ENCODE data around the gene ADO.

The ADO gene

DNA sequence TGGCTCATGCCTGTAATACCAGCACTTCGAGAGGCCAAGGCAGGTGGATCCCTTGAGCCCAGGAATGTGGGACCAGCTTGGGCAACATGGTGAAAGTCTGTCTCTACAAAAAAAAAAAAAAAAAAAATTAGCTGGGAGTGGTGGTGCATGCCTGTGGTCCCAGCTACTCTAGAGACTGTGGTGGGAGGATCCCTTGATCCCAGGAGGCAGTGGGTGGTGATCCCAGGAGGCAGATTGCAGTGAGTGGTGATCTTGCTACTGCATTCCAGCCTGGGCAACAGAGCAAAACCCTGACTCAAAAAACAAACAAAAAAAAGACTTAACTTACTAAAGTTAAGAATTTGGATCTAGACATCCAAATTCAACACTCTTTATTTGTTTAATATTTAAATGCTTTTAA is 10.2 kb upstream of the ADO start:
- DNase-seq: no peak

DNA sequence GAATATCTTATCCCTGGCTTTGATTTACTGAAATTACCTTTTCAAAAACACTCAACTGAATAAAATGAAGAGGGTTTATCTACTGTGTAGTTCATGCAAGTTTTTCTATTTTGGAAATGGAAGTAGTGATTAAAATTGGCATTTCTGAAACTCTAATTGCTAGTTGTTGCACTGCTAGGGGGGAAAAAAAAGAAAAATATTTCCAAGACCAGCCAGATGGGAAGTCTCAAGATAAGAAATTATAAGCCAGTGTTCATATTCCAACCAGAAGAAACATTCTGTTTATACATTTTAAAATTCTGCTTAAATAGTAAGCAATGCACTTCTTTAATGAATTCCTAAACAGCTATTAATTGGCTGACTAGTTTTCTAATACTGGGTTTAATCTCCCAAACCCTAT is 9.4 kb upstream of the ADO start:
- no peak for DNase-seq

DNA sequence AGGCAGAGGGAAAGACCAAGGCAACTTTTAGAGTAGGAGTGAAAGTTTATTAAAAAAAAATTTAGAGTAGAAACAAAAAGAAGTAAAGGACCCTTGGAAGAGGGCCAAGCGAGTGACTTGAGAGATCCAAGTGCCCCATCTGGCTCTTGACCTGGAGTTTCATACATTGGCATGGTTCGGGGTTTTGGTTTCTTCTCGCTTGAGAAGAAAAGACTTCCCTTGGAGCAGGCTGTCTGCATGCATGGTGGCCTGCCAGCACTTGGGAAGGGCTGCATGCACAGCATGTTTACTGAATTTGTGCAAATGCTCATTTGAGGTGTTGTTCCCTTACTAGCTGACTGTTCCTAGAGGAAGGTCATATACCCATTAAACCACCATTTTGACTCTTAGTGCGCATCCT is 8.8 kb upstream of the ADO start:
- no peak for DNase-seq

DNA sequence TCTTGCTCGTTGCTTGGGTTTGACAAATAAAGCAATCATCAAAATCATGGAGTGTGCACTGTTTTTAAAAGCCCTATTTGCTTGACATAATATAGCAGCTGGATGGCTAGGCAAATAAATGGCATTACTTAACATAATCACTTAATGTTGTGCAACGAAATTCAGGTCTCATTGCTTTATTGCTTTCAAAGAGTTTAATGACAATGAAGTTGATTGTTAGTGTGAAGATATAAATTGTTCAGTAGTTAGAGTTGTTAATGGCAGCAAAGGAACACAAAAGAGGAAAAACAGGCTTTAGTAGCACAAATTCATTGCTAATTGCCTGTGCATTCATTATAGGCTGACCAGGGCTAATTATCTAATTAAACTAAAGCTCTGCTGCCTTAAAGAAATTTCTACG is 7.6 kb upstream of the ADO start:
- DNase-seq: no peak

DNA sequence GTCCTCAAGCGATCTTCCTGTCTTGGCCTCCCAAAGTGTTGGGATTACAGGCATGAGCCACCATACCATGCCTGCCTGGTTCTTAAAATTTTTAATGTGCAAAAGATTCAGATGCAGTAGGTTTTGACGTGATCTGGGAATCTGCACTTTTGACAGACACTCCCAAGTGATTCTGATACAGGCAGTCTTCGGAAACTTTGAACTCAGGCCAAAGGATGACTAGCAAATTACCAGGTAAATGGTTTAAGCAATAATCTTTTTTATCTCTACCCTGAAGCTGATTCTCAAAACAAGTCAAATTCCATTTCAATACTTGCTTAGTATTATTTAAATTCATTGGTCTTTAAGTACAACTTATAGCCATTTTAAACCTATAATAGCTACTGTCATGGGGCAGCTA is 2.6 kb upstream of the ADO start:
- DNase-seq: no peak

DNA sequence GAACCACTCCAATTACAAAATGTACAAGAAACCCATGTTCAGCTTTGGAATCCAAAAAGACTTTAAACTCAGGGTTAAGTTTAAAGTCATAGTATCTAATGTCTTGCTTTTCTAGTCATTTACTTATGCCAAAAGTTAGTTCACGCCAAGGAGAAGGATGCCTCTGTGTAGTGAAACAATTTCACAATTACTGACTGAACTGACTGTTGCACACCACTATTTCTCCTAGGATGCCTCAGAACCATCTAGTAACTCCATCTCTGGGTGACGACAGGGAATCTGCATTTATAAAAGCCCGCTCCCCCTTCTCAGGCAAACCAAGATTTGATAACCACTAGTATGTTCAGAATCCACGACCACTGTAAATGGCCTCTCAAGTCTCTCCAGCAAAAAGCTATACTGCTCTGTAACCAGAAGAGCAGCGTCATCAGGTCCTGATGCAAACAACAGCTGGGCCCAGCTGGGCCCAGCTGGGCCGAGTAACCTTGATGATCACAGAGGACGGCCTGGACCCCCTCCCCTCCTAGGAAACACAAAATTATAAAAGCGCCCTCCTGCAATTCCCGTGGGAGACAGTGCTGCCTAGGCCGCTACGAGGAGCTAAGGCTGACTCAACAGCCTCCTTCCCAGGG is 680 bp upstream of the ADO start:
- DNase-seq: peak; percentile 21 to 49

DNA sequence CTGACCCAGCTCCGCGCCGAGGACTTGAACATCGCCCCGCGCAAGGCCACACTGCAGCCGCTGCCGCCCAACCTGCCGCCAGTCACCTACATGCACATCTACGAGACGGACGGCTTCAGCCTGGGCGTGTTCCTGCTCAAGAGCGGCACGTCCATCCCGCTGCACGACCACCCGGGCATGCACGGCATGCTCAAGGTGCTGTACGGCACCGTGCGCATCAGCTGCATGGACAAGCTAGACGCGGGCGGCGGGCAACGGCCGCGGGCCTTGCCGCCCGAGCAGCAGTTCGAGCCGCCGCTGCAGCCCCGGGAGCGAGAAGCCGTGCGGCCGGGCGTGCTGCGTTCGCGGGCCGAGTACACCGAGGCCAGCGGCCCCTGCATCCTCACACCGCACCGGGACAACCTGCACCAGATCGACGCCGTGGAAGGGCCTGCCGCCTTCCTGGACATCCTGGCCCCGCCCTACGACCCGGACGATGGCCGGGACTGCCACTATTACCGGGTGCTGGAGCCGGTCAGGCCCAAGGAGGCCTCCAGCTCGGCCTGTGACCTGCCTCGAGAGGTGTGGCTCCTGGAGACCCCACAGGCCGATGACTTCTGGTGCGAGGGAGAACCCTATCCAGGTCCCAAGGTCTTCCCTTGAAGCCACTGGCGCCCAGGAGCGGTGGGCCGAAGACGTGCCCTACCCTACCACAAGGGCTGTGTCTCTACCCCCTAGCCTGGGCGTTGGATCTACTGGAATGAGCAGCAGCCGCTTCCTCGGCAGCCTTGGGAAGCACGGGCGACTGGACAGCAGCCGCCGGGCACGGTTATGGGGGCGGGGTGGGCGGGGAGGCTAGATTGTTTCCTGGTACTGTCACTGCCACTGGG is 945 bp downstream of the ADO start:
- DNase-seq: peak; percentile 61 to 80

DNA sequence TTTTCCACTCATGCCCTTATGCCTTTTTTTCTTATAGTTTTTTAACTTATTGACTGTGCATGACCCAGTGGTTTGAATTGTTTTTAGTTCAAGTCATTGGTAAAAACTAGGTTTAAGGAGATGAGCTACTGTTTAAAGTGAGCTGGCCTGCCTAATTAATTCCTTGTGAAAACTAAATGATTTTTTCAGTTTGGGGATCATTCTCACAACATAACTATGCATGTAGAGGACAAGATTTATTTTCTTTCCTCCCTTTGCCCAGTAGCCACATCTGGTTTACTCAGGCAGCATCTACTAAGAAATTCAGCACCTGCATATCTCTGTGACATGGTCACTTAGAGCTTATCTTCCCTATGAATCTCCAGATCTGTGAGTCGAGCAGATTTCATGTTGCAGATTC is 1.7 kb downstream of the ADO start:
- DNase-seq: peak; percentile 16 to 24

DNA sequence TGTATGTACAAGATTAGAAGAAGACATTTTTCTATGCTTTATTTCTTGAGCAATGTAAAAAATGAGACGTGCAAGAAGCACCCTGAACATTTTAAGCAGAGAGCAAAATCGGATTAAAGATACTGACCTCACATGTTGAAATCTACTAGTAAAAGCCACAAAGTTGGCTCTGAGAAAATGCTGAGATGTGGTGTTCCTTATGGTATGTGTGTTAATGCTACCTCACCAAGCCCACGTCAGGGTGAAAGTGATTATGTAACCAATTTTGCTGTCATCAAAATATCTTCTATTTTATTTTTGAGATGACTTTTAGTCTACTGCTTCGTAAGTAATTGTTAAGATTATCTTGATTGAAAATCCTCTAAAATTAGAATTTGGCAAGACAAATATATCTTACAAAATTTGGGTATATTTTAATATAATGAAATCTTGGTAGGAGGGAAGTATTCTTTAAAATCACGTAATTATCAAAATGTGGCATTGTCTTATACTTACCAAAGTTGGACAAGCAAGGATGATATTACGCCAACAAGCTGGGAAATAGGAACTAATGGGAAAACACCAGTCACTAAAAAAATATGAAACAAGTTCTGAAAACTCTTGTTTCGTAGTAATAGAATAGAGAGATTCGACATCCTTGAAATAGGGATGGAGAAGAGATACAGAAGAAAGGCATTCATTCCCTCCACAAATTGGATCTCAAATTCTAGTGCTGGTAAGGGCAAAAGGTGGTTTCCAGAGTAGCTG is 5.8 kb downstream of the ADO start:
- peak; percentile 84 to 86 for DNase-seq

DNA sequence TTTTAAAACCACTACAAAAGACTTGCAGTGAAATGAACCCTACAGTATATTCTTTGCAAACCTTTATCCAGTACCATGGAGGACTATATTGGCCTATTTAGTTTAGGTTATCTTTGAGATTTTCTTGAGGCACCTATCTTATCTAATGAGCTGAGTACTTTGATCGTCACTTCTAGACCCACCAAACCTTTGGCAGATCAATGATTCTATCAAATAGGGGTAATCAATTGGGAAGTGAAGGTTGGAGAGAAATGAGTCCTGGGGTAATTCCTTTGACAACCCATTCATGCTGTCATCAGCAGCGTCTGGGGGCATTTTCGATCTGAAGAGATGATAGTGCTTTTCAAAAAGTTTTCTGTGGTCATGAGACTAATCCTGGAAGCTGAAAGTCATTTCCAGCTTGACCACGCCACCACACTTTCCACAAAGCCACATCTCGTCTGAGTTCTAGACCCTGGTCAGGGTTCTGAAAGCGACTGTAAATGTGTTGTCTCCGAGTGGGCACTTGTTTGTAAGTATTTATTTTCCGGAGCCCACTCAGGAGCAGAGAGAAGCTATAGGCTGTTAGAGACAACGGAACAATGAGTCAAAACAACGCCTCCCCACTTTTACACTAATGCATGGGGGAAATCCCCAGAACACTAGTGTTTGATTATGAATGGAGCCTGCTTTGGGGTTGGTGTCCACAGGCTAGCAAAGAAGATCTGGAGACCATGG is 6.8 kb downstream of the ADO start:
- peak; percentile 64 to 77 for DNase-seq

DNA sequence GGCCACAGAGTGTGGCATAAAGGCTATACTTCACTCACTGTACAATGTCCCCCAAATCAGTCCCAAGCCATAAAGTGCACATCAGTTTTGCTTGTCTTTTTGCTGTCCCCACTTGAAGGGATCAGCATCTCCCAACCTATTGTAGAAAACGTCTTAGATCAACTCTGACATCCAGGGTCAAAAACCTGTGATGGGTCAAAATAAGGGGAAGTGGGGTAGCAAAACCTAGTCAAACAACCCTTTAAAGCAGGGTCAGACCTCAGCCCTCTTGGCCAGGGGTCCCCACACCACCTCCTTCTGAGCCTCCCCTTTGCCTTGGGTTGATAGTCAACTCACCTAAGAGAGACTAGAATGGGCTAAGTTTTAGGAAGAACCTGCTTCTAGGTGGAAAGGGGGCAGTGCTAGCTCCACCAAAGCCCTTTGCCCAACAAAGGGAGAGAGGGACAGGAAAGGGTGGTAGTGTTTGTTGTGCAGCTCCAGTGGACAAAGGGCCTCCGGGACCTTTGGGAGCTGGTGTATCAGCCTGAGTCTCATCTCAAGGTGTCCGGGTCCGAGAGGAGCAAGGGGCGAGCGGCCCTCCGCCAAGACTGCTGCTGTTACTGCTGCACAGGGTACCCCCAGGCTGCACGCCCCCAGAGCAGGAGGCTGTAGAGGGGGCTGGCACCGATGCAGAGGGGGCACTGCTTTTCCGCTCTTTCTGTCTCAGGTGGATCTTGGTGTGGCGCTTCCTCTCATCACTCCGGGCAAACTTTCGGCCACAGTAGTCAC is 8.3 kb downstream of the ADO start:
- peak; percentile 25 to 29 for DNase-seq

DNA sequence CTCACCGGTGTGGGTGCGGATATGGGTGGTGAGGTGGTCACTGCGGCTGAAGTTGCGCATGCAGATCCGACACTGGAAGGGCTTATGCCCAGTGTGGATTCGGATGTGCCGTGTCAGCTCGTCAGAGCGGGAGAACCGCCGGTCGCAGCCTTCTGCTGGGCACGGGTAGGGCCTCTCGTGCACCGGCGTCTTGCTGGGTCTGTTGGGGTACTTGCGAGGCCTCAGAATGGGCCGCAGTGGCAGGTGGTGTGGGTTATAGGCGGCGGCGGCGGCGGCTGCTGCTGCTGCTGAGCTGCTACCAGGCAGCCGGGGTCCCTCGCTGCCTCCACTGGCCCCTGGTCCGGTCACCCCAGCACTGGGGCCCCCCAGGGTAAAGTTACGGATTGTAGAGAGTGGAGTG is 8.9 kb downstream of the ADO start:
- DNase-seq: peak in 1 of 2 donors; percentile 28

DNA sequence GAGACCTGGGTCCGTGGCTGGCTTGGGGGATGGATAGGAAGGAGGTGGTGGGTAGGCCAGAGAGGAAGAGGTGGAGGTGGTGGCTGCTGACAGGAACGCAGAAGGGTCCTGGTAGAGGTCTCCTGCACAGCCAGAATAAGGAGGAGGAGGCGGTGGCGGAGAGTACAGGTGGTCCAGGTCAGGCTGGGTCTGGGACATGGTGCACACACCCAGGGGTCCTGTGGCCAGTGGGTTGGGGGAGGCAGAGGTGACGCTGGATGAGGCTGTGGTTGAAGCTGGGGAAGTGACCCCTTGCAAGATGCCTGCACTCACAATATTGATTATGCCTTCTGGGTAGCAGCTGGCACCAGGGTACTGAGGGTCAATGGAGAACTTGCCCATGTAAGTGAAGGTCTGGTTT is 9.5 kb downstream of the ADO start:
- DNase-seq: peak in 1 of 2 donors; percentile 7

DNA sequence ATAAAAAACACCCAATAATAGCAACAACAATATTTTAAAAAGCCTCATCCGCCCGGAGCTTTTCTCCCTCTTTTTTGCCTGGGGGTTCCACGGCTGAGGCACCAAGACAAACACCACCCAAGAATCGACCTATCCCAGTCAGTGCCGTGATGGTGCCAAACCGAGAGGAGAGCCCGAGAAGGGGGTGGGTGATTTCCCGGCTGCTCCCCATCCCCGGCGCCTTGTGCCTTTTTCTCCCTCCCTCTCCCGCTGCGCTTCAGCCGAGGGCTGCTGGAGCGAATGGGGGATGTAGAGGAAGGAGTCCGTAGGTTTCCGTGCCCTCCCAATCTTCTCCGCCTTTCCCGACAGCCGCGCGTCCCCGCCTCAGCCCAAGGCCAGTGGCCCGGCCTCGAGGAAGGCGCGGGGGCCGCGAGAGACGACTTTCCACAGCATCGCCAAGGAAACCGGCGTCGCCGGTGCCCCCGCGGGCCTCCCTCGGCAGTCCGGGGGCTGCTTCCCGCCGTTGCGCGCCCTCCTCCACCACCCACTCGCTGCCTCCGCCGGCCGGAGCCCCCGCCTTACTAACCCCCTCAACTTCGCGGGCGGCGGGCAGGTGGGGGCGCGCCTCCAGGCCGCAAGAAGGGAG is 10.3 kb downstream of the ADO start:
- DNase-seq: peak; percentile 26 to 51

DNA sequence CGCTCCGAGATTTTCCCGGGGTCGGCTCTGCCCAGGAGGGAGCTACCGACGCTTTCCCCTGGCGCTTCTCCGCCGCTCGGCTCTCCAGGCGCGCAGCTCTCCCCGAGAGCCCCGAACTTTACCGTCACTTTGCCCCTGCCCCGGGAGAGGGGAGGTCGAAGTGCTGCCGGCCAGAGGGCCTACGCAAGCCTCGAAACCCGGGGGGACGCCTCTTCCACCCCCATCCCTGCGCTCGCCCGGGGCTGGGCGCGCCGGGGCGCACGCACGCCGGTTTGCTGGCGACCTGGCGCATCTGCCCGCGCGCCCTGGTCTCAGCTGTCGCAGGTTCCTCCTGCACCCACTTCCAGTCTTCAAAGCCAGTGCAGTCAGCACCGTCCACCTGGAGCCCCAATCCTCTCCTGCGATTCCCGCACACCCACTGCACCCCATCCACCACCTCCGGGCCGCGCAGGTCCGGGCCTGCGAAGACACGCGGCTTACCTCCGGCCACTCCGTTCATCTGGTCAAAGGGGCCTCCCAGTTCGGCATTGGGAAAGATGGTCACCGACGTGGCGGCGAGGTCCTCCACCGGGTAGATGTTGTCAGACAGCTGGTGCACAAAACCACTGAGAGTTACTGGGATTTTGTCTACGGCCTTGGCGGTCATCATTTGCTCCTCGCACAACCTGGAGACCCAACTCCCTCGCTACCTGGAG is 11.0 kb downstream of the ADO start:
- DNase-seq: peak; percentile 43 to 52

DNA sequence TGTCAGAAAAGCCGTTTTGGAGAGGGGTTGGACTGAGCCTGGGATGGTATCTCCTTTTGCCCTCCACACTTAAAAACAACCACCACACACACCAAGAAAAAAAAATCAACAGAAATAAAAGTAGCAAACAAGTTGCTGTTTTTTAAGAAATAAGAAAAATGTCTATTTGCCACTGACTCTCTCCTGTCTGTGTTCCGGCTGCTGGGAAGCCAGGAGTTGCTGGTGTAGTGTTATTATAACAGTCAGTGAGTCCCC is 11.5 kb downstream of the ADO start:
- DNase-seq: no peak

DNA sequence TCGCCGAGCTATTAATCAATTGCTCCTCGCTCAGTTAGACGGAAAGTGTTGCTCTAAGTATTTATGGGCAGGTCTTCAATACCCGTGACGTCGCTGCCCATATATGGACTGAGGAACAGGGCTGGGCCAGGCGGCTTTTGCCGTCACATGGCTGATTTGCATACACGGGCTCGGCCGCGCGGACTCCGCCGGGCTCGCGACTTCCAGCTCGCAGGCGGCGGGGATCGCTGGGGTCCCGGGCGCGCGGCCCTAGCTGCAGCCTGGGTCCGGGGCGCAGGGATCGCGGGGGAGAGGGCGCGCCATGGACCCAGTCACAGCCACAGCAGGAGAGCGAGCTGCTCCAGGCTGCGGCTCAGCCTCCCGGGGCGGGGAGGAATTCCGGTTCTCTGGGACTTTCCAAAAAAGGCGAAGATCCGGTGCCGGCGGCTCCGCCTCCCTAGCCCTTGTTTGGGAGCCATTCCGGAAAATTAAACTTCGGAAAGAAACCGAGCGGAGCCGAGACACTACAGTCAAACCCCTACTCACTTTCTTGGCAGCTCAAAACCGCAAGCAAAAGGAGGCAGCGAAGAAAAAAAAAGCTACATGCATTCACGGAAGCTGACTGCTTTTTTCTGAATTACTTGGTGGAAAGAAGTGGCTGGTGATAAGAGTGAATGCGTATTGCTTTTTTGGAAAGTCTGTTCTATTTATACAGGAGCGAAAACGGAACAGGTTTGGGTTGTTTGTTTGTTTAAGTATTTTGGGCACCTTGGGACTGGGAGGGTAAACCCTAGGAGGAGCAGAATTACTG is 12.0 kb downstream of the ADO start, which contains the start of gene EGR2:
Gene EGR2, minus strand, starts transcription at position 36 of the 790 bp plus-strand sequence. CDS start 337 bp downstream, outside the sequence.
- DNase-seq: peak; percentile 96 to 98

DNA sequence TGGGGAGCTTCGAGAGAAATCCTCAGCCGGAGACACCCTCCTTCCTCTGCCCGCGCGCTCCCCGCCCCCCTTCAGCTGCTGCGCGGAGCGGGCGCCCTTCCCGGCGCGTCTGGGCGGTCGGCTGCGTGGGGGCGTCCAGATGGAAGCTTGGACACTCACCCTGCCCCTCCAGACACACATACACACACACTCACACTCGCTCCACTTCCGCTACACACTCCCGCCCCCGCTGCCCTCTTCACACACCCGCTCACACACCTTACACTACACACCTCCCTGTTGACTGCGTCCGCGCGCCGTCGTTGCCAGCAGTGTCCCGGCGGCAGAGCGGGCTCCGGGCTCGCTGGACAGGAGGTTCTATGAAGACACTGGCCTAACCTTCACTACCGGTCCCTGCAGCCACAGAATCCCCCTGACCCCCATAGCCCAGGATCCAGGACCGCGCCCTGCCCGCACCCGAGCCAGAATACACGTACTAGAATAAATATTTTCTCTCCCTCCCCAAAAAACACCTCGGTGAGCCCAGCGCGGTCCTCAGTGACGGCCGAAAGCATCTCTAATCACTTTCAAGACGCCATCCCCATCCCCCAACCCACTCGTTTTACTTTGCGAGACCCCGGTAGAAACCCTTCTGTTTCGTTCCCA is 12.7 kb downstream of the ADO start:
- peak; percentile 69 to 83 for DNase-seq

DNA sequence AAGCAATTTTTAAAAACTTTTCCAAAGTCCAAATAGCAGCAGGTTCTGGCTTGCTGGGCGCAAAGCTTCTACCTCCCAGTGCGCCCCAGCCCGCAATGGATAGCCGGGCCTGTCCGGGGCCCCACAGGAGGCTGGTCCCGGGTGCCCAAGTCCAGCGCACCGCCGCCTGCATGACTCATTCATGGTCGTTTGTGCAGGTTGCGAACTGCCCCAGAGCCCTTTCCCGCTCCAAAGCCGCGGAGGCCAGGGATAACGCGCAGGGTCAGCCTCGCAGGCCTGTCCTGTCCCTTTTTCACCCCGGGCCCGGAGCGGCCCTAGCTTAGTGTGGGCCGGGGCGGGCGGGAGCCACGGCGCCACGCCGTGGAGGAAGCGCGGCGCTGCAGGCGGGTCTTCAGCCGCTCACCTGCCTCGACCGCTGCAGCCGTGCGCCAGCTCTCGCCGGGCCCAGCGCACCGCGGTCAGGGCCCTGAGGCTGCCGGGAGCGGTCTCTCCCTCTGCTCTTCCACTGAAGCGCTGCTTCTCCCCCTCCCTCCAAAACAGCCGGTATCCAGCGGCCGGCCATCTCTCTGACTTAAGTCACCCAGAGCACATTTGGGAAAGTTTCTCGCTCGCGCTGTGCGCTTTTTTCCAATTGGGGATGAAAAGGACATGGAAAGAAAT is 13.4 kb downstream of the ADO start:
- peak; percentile 77 to 86 for DNase-seq
